DND-41 (cell line): Measurements from ENCODE around the gene LINC00237.

Experiments
- CTCF ChIP-seq: IDR thresholded peaks from 2 replicates; pipeline ENCODE4 v1.5.1; 2012; ENCODE audit warnings: borderline replicate concordance, low read length, moderate library complexity, mild to moderate bottlenecking; ENCODE audit not compliant: poor library complexity, severe bottlenecking; ENCODE audit errors: extremely low read depth
- EZH2 ChIP-seq: IDR thresholded peaks from 3 replicates; pipeline ENCODE4 v1.6.1; 2012; ENCODE audit warnings: borderline replicate concordance, low read depth, mild to moderate bottlenecking, moderate library complexity, low read length, inconsistent platforms; ENCODE audit not compliant: severe bottlenecking

GRCh38 chr20:21092806-21093205, 13.4 kb downstream of the LINC00237 start:
- TF ChIP-seq CTCF (no peak), EZH2 (no peak)
